ENCODE data around the gene EDC3. TPM values are rescaled to one million over a fixed set of nuclear protein-coding genes. Genes with fewer than 3 reads are reported as not detected.

Gene EDC3
- total RNA-seq, 2 donors from 2014 or later = 6.7 to 9.2 TPM

GRCh38 chr15:74646480-74646879, 49.3 kb downstream of the EDC3 start:
- H3K27ac ChIP-seq = no peak overlapping the region
- H3K4me1 ChIP-seq = peaks cover 49% of the 10 kb centered on the region
- intact Hi-C loops (cut with DNase I) = no loop called here
- TF ChIP-seq POLR2A (IDR thresholded peaks at IDR 0.05) (no peak), CTCF (IDR thresholded peaks at IDR 0.05) (no peak)
- H3K27me3 ChIP-seq = no peaks in the 10 kb centered on the region
- H3K36me3 ChIP-seq (replicated peaks in 1 of 2; ENCODE audit: insufficient read depth in 1 of 2, low read depth in 2 of 2) = no peaks in the 10 kb centered on the region
- H3K9me3 ChIP-seq = no peaks in the 10 kb centered on the region
- ATAC-seq (no peak), DNase-seq (no peak)
- H3K4me3 ChIP-seq = no peak overlapping the region

- 79 to 85% methylated on average over 2 of the region's 2 CpGs for WGBS, 2 donors
- intact Hi-C loops (cut with DNase I) = no loop called here
- DNase-seq = no peak
- H3K36me3 ChIP-seq (replicated peaks in 1 of 2; ENCODE audit: insufficient read depth in 1 of 2, low read depth in 2 of 2) = peaks cover 0 to 5% of the 10 kb centered on the region in 2 donors
- TF ChIP-seq CTCF (IDR thresholded peaks at IDR 0.05) (no peak), POLR2A (IDR thresholded peaks at IDR 0.05) (no peak)
- ATAC-seq = no peak
- H3K9me3 ChIP-seq = no peaks in the 10 kb centered on the region
- peaks cover 44% of the 10 kb centered on the region for H3K4me1 ChIP-seq
- no peak overlapping the region for H3K4me3 ChIP-seq
- peak overlapping the region; percentile 52 to 76 (median 59) for H3K27ac ChIP-seq
- H3K27me3 ChIP-seq = no peaks in the 10 kb centered on the region
These were observed 52.1 kb downstream of the EDC3 start for GRCh38 chr15:74643665-74644204.

GRCh38 chr15:74642734-74643664, 52.8 kb downstream of the EDC3 start:
- TF ChIP-seq CTCF (IDR thresholded peaks at IDR 0.05) (no peak), POLR2A (IDR thresholded peaks at IDR 0.05) (no peak)
- intact Hi-C loops (cut with DNase I) = no loop called here
- no peaks in the 10 kb centered on the region for H3K27me3 ChIP-seq
- DNase-seq (no peak), ATAC-seq (peak; percentile 49)
- peak overlapping the region; percentile 52 to 76 (median 59) for H3K27ac ChIP-seq
- no peak overlapping the region for H3K4me3 ChIP-seq
- H3K9me3 ChIP-seq = no peaks in the 10 kb centered on the region
- 20 to 25% methylated on average over 11 of the region's 11 CpGs for WGBS, 2 donors
- peaks cover 44% of the 10 kb centered on the region for H3K4me1 ChIP-seq
- peaks cover 0 to 5% of the 10 kb centered on the region in 2 donors for H3K36me3 ChIP-seq (replicated peaks in 1 of 2; ENCODE audit: insufficient read depth in 1 of 2, low read depth in 2 of 2)

GRCh38 chr15:74642348-74642733, 53.5 kb downstream of the EDC3 start:
- Histone ChIP-seq H3K36me3 (replicated peaks in 1 of 2; ENCODE audit: insufficient read depth in 1 of 2, low read depth in 2 of 2) (peaks cover 0 to 5% of the 10 kb centered on the region in 2 donors), H3K4me1 (peaks cover 44% of the 10 kb centered on the region), H3K27ac (peak overlapping the region; percentile 52 to 76 (median 59)), H3K27me3 (no peaks in the 10 kb centered on the region), H3K9me3 (no peaks in the 10 kb centered on the region), H3K4me3 (no peak overlapping the region)
- ATAC-seq (peak; percentile 68), DNase-seq (peak in 2 of 4 donors; percentile 32 to 41)
- 16 to 30% methylated on average over 4 of the region's 4 CpGs for WGBS, 2 donors
- intact Hi-C loops (cut with DNase I) = no loop called here
- no peak for TF ChIP-seq POLR2A (IDR thresholded peaks at IDR 0.05)
- TF ChIP-seq CTCF (IDR thresholded peaks at IDR 0.05) = no peak
